ENCODE results near the gene IL1RAPL2.
"Not testable (repeated sequence)": the region's sequence is repeated elsewhere in the genome, so short reads cannot be mapped to it uniquely, and the experiment has no call there.

IL1RAPL2 gene

DNA sequence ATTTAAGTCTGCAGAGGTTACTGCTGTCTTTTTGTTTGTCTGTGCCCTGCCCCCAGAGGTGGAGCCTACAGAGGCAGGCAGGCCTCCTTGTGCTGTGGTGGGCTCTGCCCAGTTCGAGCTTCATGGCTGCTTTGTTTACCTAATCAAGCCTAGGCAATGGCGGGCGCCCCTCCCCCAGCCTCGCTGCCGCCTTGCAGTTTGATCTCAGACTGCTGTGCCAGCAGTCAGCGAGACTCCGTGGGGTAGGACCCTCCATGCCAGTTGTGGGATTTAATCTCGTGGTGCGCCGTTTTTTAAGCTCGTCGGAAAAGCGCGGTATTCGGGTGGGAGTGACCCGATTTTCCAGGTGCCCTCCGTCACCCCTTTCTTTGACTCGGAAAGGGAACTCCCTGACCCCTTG, 111.5 kb downstream of the IL1RAPL2 start:
- not testable (repeated sequence) for DNase-seq

GRCh38 chrX:104679175-104679574, 113.2 kb downstream of the IL1RAPL2 start:
- no peak for DNase-seq

- no peak for DNase-seq
These were observed 115.2 kb downstream of the IL1RAPL2 start for GRCh38 chrX:104681214-104681613.

- no peak for DNase-seq
These were observed 118.1 kb downstream of the IL1RAPL2 start for GRCh38 chrX:104684077-104684476.

DNA sequence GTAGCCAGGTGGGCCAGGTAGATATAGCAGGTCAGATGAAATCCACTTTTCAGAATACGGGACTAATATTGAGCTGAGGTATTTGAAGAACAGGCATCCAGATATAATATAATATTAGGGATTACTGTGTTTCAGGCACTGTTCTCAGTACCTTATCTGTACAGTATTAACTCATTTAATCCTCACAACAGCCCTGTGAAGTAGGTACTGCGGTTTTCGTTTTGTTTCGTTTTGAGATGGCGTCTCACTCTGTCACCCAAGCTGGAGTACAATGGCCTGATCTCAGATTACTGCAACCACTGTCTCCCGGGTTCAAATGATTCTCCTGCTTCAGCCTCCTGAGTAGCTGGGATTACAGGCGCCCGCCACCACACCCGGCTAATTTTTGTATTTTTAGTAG, 129.6 kb downstream of the IL1RAPL2 start:
- no peak for DNase-seq

GRCh38 chrX:104696667-104697066, 130.7 kb downstream of the IL1RAPL2 start:
- DNase-seq, result no peak

GRCh38 chrX:104697294-104697693, 131.3 kb downstream of the IL1RAPL2 start:
- no peak for DNase-seq

DNA sequence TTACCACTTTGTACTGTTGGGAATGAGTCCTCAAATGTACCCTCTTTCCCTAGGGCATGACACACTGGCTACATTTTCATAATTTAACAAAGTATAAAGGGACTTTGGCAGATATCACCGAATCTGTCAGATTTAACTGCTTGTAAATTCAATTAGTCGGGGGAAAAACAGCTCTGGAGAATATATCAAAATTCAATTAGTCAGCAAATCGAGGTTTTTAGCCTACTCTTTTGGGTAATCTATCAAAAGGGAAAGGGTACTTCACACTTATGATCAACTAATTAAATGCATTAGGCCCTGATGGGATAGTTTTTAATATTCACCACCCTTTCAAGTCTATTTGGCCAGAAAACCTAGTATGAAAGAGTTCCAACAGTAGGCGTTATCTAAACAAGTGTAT, 141.0 kb downstream of the IL1RAPL2 start:
- no peak for DNase-seq

DNA sequence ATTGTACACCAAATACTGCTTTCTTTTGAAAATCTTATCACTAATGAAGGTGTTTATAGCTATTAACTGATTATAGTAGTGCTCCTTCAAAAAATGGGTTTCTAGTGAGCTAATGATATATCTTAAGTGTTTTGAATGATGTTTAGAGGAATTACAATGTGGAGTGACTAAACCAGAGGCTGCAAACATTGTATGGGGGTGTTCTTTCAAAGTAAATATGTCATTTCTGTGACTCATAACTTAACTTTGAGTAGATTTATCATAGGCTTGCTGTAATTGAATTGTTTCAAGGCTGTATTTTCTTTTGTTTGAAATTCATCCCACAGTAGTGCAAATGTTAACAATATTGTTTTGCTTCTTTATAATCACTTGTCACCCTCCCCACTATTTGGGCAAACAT, 141.6 kb downstream of the IL1RAPL2 start:
- no peak for DNase-seq

DNA sequence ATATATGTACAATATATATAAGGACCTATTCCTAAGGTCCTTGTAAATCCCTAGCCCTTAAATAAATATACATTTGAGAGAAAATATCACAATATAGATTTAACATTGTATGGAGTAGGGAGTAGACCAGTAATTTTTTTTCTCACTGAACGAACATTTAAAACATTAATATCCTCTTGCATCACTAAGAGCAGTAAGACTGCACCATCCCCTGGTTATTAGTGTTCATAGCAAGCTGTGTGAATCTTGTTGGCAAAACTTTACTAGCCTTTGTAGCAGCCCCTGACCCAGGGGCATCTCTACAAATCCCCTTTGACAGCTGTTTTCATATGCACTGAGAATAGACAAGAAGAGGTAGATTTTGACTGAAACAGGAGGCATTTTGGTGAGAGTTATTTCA, 146.5 kb downstream of the IL1RAPL2 start:
- DNase-seq, result no peak

GRCh38 chrX:104721854-104722253, 155.9 kb downstream of the IL1RAPL2 start:
- no peak for DNase-seq

DNA sequence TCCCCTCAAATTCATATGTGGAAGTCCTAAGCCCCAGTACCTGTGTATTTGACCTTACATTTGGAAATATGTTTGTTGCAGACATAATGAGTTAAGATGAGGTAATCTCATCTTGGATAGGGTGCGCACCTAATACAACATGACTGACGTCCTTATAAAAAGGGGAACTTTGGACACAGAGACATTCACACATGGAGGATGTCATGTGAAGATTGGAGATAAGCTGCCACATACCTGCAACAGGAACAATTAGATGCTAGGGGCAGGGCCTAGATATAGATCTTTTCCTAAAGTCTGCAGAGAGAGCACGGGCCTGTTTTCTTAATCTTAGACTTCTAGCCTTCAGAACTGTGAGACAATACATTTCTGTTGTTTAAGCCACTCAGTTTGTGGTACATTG, 162.5 kb downstream of the IL1RAPL2 start:
- no peak for DNase-seq

- DNase-seq, result no peak
These were observed 176.4 kb downstream of the IL1RAPL2 start for GRCh38 chrX:104742355-104742754.

DNA sequence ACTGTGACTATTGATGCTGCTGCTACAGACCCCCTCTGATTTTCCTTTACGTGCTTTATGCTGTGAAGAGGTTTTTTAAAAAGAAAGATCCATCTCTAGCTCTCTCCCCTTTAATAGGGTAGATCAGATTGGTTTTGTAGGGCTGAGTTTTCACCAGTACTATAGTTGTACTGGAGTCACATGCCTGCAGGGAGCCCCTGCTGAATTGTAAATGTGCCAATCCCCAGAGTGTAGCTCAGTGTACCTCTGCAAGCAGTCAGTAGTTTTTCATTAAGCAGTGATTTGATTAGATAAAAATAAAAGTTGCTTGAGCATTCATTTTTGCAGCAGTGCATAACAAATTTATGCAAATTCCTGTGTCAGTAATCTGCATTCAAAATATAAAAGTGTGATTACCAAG, 179.2 kb downstream of the IL1RAPL2 start:
- no peak for DNase-seq

GRCh38 chrX:104749951-104750610, 184.1 kb downstream of the IL1RAPL2 start:
- no peak for DNase-seq

GRCh38 chrX:104762641-104763040, 196.6 kb downstream of the IL1RAPL2 start:
- no peak for DNase-seq

- no peak for DNase-seq
These were observed 223.8 kb downstream of the IL1RAPL2 start for GRCh38 chrX:104789784-104790183.

- DNase-seq, result no peak
These were observed 229.8 kb downstream of the IL1RAPL2 start for GRCh38 chrX:104795804-104796203.

GRCh38 chrX:104803219-104803618, 237.2 kb downstream of the IL1RAPL2 start:
- no peak for DNase-seq

DNA sequence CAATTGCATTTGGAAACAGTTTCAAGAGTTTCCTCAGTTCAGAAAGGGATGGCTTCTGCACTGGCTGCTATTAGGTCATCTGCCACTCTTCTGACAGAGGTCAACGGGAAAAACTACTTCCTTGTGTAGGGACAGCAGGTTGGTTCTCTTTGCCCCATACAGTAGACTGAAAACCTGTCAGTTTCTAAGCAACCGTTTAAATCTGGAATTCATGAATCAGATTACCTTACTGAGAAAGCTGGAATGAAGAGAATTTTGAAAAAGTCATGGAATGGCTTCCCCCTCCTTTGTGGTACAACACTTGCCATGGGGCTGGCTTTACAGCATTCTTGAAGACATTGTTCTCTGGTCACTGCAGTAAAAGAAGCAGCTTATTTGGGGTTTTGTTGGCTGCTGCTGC, 240.3 kb downstream of the IL1RAPL2 start:
- no peak for DNase-seq

DNA sequence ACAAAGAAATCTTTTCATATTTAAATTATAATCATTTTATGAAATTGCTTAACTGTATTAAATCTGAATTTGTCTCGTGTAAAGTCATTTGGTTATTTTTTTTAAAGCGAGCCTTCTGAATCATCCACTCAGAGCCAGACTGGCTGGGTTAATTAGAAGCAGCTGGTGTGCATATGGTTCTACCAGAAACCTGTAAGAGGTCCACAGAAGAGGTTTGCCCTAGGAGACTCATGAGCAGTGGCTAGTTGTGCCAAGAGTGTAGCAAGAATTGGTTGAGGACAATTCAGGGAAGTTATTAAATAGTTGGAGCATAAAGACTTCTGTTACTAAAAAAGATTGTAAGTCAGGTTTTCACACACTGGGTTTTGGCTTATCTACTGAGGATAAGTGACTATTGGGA, 267.4 kb downstream of the IL1RAPL2 start:
- DNase-seq, result no peak

DNA sequence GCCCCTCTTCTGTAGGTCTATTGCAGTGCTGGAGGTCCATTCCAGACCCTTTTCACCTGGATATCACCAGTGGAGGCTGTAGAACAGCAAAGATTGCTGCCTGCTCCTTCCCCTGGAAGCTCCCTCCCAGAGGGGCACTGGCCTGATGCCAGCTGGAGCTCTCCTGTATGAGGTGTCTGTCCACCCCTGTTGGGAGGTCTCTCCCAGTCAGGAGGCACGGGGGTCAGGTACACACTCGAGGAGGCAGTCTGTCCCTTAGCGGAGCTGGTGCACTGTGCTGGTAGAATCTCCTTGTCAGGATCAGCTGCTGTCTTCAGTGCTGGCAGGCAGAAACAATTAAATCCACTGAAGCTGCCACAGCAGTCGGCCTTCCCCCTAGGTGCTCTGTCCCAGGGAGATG, 276.6 kb downstream of the IL1RAPL2 start:
- DNase-seq, result no peak

GRCh38 chrX:104852241-104852640, 286.2 kb downstream of the IL1RAPL2 start:
- DNase-seq, result no peak

DNA sequence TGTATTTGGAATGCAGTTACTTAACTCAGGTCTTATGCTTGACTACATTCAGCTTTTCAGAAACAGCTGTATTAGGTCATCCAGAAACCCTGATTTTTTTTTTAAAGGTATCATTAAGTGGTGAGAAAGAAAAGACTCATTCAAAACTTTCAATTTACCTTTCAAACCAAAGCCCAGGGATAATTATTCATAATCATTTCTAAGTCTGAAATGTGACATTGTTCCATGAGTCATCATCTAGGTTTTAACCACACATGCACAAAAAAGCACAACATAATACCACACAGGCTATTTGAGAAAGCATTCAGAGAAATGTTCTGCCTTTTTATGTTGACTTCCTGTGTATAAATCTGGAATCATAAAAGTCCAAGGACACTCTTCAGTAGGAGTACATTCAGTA, 288.2 kb downstream of the IL1RAPL2 start:
- DNase-seq, result no peak

GRCh38 chrX:104854790-104855340, 288.9 kb downstream of the IL1RAPL2 start:
- DNase-seq, result no peak

All from GOT3 (cell line).